ENCODE results near the gene DLX3.

- TF ChIP-seq CTCF (conservative IDR thresholded peaks at IDR 0.05; ENCODE audit: low read depth, low read length) (no peak), EZH2phosphoT487 (IDR thresholded peaks at IDR 0.05; ENCODE audit: borderline replicate concordance, low read length) (no peak)
Observed at GRCh38 chr17:49972486-49973270, 22.3 kb downstream of the DLX3 start.
